Naive B cell (primary cell): Measurements from ENCODE around the gene TAX1BP1. TPM values are rescaled to one million over a fixed set of nuclear protein-coding genes. Genes with fewer than 3 reads are reported as not detected.
"Not testable (repeated sequence)": the region's sequence is repeated elsewhere in the genome, so short reads cannot be mapped to it uniquely, and the experiment has no call there.

Experiments used
- ATAC-seq, 2 donors: fragments of 150-1000 bp; cut with Tn5 transposase; 2 replicates each; pipeline ENCODE4 v1.10.0; 2021; ENCODE audit warnings: low read depth in 2 of 2, mild to moderate bottlenecking in 2 of 2, moderate library complexity in 2 of 2
- DNase-seq: peaks from one replicate; pipeline ENCODE4 v3.0.0; 2022
- H3K27ac Mint-ChIP-seq, 6 donors: one replicate each; pipeline ENCODE4 v1.8.0; 2020 to 2022; ENCODE audit warnings: mild to moderate bottlenecking in 6 of 6, mixed read lengths in 6 of 6, moderate library complexity in 5 of 6, inconsistent platforms in 2 of 6
- H3K27me3 Mint-ChIP-seq, 3 donors: one replicate each; pipeline ENCODE4 v1.8.0; 2021 to 2022; ENCODE audit warnings: mixed read lengths in 3 of 3, mild to moderate bottlenecking in 1 of 3
- H3K36me3 Mint-ChIP-seq, 2 donors: one replicate each; pipeline ENCODE4 v1.8.0; 2020 to 2022; ENCODE audit warnings: mixed read lengths in 2 of 2, inconsistent platforms in 1 of 2, mild to moderate bottlenecking in 1 of 2
- H3K4me1 Mint-ChIP-seq, 3 donors: one replicate each; pipeline ENCODE4 v1.8.0; 2020 to 2022; ENCODE audit warnings: mixed read lengths in 3 of 3, inconsistent platforms in 1 of 3, mild to moderate bottlenecking in 1 of 3, moderate library complexity in 1 of 3
- H3K4me3 Mint-ChIP-seq, 8 donors: one replicate each; pipeline ENCODE4 v1.8.0; 2020 to 2022; ENCODE audit warnings: mild to moderate bottlenecking in 8 of 8, mixed read lengths in 8 of 8, moderate library complexity in 8 of 8, inconsistent platforms in 2 of 8
- H3K9me3 Mint-ChIP-seq, 7 donors: one replicate each; pipeline ENCODE4 v1.8.0; 2020 to 2022; ENCODE audit warnings: mixed read lengths in 7 of 7, mild to moderate bottlenecking in 5 of 7, inconsistent platforms in 2 of 7, moderate library complexity in 1 of 7
- polyA plus RNA-seq, 6 donors: library from polyadenylated mRNA; unstranded; fragments of 300-500 nt; fragmentation: Illumina TruSeq; gene quantifications; one replicate each; pipeline ENCODE4 v1.2.3, GENCODE V29; 2021; ENCODE audit warnings: low read depth in 6 of 6

The TAX1BP1 gene
- polyA plus RNA-seq, 6 donors from 2014 or later: 89.4 to 111 (median 100) TPM

- Mint-ChIP-seq H3K36me3 (no peaks in the 10 kb centered on the region), H3K27ac (no peak overlapping the region), H3K27me3 (peaks cover 0 to 16% (median 11%) of the 10 kb centered on the region in 3 donors), H3K4me3 (no peak overlapping the region), H3K9me3 (peaks cover 0 to 9% (median 5%) of the 10 kb centered on the region in 7 donors), H3K4me1 (peaks cover 3 to 10% (median 5%) of the 10 kb centered on the region in 3 donors)
- ATAC-seq (no peak), DNase-seq (no peak)
Measured at GRCh38 chr7:27712217-27712616, 27.7 kb upstream of the TAX1BP1 start.

GRCh38 chr7:27714831-27715444, 25.0 kb upstream of the TAX1BP1 start:
- no peak overlapping the region for H3K4me3 Mint-ChIP-seq
- ATAC-seq (no peak), DNase-seq (no peak)
- peaks cover 0 to 9% (median 5%) of the 10 kb centered on the region in 7 donors for H3K9me3 Mint-ChIP-seq
- H3K27ac Mint-ChIP-seq: no peak overlapping the region
- H3K4me1 Mint-ChIP-seq: peaks cover 3 to 10% (median 5%) of the 10 kb centered on the region in 3 donors
- no peaks in the 10 kb centered on the region for H3K36me3 Mint-ChIP-seq
- H3K27me3 Mint-ChIP-seq: peaks cover 0 to 17% (median 11%) of the 10 kb centered on the region in 3 donors

- Mint-ChIP-seq H3K27me3 (no peaks in the 10 kb centered on the region), H3K9me3 (no peaks in the 10 kb centered on the region), H3K36me3 (no peaks in the 10 kb centered on the region), H3K4me3 (no peak overlapping the region), H3K4me1 (no peaks in the 10 kb centered on the region), H3K27ac (no peak overlapping the region)
- ATAC-seq (no peak), DNase-seq (no peak)
Measured at GRCh38 chr7:27723085-27723484, 16.9 kb upstream of the TAX1BP1 start.

- DNase-seq (no peak), ATAC-seq (no peak)
- Mint-ChIP-seq H3K4me1 (no peaks in the 10 kb centered on the region), H3K27me3 (peaks cover 0 to 6% (median 0%) of the 10 kb centered on the region in 3 donors), H3K9me3 (no peaks in the 10 kb centered on the region), H3K27ac (no peak overlapping the region), H3K36me3 (no peaks in the 10 kb centered on the region), H3K4me3 (no peak overlapping the region)
Measured at GRCh38 chr7:27727058-27727457, 12.9 kb upstream of the TAX1BP1 start.

GRCh38 chr7:27730112-27730511, 9.8 kb upstream of the TAX1BP1 start:
- Mint-ChIP-seq H3K27ac (no peak overlapping the region), H3K9me3 (no peaks in the 10 kb centered on the region), H3K27me3 (peaks cover 0 to 16% (median 0%) of the 10 kb centered on the region in 3 donors)

GRCh38 chr7:27734583-27734982, 5.4 kb upstream of the TAX1BP1 start:
- H3K27me3 Mint-ChIP-seq: peaks cover 0 to 16% (median 5%) of the 10 kb centered on the region in 3 donors
- H3K4me3 Mint-ChIP-seq: peak overlapping the region in 1 of 8 donors; percentile 16
- no peak overlapping the region for H3K27ac Mint-ChIP-seq
- peaks cover 6 to 9% (median 8%) of the 10 kb centered on the region in 3 donors for H3K4me1 Mint-ChIP-seq
- DNase-seq: no peak
- peaks cover 0 to under 1% of the 10 kb centered on the region in 2 donors for H3K36me3 Mint-ChIP-seq
- no peak for ATAC-seq
- peaks cover 0 to 2% (median 0%) of the 10 kb centered on the region in 7 donors for H3K9me3 Mint-ChIP-seq

More at GRCh38 chr7:27730112-27730511, 9.8 kb upstream of the TAX1BP1 start:
- no peaks in the 10 kb centered on the region for H3K36me3 Mint-ChIP-seq
- ATAC-seq (no peak), DNase-seq (no peak)
- H3K4me3 Mint-ChIP-seq: no peak overlapping the region
- no peaks in the 10 kb centered on the region for H3K4me1 Mint-ChIP-seq

- no peak overlapping the region for H3K27ac Mint-ChIP-seq
- peaks cover 6 to 14% (median 13%) of the 10 kb centered on the region in 3 donors for H3K4me1 Mint-ChIP-seq
- DNase-seq (no peak), ATAC-seq (no peak)
- H3K27me3 Mint-ChIP-seq: peaks cover 0 to 16% (median 5%) of the 10 kb centered on the region in 3 donors
- H3K9me3 Mint-ChIP-seq: peaks cover 0 to 2% (median 0%) of the 10 kb centered on the region in 7 donors
- H3K36me3 Mint-ChIP-seq: peaks cover 0 to 6% of the 10 kb centered on the region in 2 donors
- peak overlapping the region in 1 of 8 donors; percentile 29 for H3K4me3 Mint-ChIP-seq
Measured at GRCh38 chr7:27735165-27735564, 4.8 kb upstream of the TAX1BP1 start.

GRCh38 chr7:27735831-27736230, 4.1 kb upstream of the TAX1BP1 start:
- peak overlapping the region in 2 of 8 donors; percentile 6 to 29 for H3K4me3 Mint-ChIP-seq
- H3K36me3 Mint-ChIP-seq: peaks cover 0 to 8% of the 10 kb centered on the region in 2 donors
- H3K4me1 Mint-ChIP-seq: peaks cover 9 to 20% (median 17%) of the 10 kb centered on the region in 3 donors
- peaks cover 0 to 13% (median 5%) of the 10 kb centered on the region in 3 donors for H3K27me3 Mint-ChIP-seq
- DNase-seq (no peak), ATAC-seq (no peak)
- peak overlapping the region in 1 of 6 donors; percentile 58 for H3K27ac Mint-ChIP-seq
- H3K9me3 Mint-ChIP-seq: peaks cover 0 to 2% (median 0%) of the 10 kb centered on the region in 7 donors

GRCh38 chr7:27737178-27737577, 2.8 kb upstream of the TAX1BP1 start:
- Mint-ChIP-seq H3K4me3 (peak overlapping the region in 1 of 8 donors; percentile 25), H3K4me1 (peaks cover 15 to 30% (median 29%) of the 10 kb centered on the region in 3 donors), H3K9me3 (peaks cover 0 to 2% (median 0%) of the 10 kb centered on the region in 7 donors), H3K36me3 (peaks cover 0 to 8% of the 10 kb centered on the region in 2 donors), H3K27ac (no peak overlapping the region), H3K27me3 (peaks cover 0 to 9% (median 5%) of the 10 kb centered on the region in 3 donors)
- ATAC-seq (no peak), DNase-seq (no peak)

- H3K4me1 Mint-ChIP-seq: peaks cover 15 to 33% (median 30%) of the 10 kb centered on the region in 3 donors
- no peak for DNase-seq
- H3K4me3 Mint-ChIP-seq: peak overlapping the region in 2 of 8 donors; percentile 18 to 25
- H3K27me3 Mint-ChIP-seq: peaks cover 0 to 6% (median 5%) of the 10 kb centered on the region in 3 donors
- peaks cover 0 to 8% of the 10 kb centered on the region in 2 donors for H3K36me3 Mint-ChIP-seq
- peaks cover 0 to 2% (median 0%) of the 10 kb centered on the region in 7 donors for H3K9me3 Mint-ChIP-seq
- no peak overlapping the region for H3K27ac Mint-ChIP-seq
- no peak for ATAC-seq
Measured at GRCh38 chr7:27737616-27738015, 2.3 kb upstream of the TAX1BP1 start.

GRCh38 chr7:27739301-27739908, 557 bp upstream of the TAX1BP1 start:
- ATAC-seq (peak; percentile 2), DNase-seq (no peak)
- Mint-ChIP-seq H3K4me1 (peaks cover 15 to 40% (median 30%) of the 10 kb centered on the region in 3 donors), H3K36me3 (peaks cover 0 to 8% of the 10 kb centered on the region in 2 donors), H3K4me3 (peak overlapping the region; percentile 94 to 100 (median 99)), H3K27ac (peak overlapping the region; percentile 98 to 99 (median 98)), H3K9me3 (peaks cover 0 to 2% (median 0%) of the 10 kb centered on the region in 7 donors), H3K27me3 (peaks cover 0 to 5% (median 0%) of the 10 kb centered on the region in 3 donors)

- Mint-ChIP-seq H3K9me3 (peaks cover 0 to 2% (median 0%) of the 10 kb centered on the region in 7 donors), H3K27me3 (peaks cover 0 to 3% (median 0%) of the 10 kb centered on the region in 3 donors), H3K4me1 (peaks cover 20 to 44% (median 35%) of the 10 kb centered on the region in 3 donors), H3K27ac (peak overlapping the region; percentile 98 to 99 (median 98)), H3K36me3 (peaks cover 0 to 8% of the 10 kb centered on the region in 2 donors), H3K4me3 (peak overlapping the region; percentile 94 to 100 (median 99))
- peak; percentile 71 to 74 for ATAC-seq
- DNase-seq: peak; percentile 82
Measured at GRCh38 chr7:27740449-27741086, 606 bp downstream of the TAX1BP1 start.

GRCh38 chr7:27742091-27742710, 2.2 kb downstream of the TAX1BP1 start:
- not testable (repeated sequence) for H3K36me3 Mint-ChIP-seq, ATAC-seq, H3K27me3 Mint-ChIP-seq, H3K9me3 Mint-ChIP-seq, DNase-seq
- Mint-ChIP-seq H3K4me1 (peaks cover 20 to 44% (median 35%) of the 10 kb centered on the region in 3 donors), H3K4me3 (peak overlapping the region in 7 of 8 donors; percentile 13 to 100 (median 63)), H3K27ac (peak overlapping the region in 1 of 6 donors; percentile 28)
